IMR-90 (cell line): ENCODE measurements around the gene TMEM163. TPM values are rescaled to one million over a fixed set of nuclear protein-coding genes. Genes with fewer than 3 reads are reported as not detected.

Experiments
- ATAC-seq: fragments of 200-7000 bp; cut with Tn5 transposase; 2 replicates; pipeline ENCODE4 v1.9.1; 2020; ENCODE audit warnings: low read depth, mild to moderate bottlenecking, moderate library complexity
- BruUV-seq: library from RNA; stranded (reverse); fragments of 400-500 nt; replicated peaks from 2 replicates; lab custom pipeline; 2021; lab: Mats Ljungman, UMichigan
- CTCF ChIA-PET: fragments of 300-600 bp; formaldehyde crosslinking; extraction: SDS; loops from one replicate; lab custom pipeline; 2021; ENCODE audit warnings: antibody characterized with exemption; lab: Yijun Ruan, JAX
- POLR2A ChIA-PET: fragments of 300-600 bp; sonication (Branson Sonifier 250); formaldehyde crosslinking; loops from one replicate; lab custom pipeline; 2022; ENCODE audit warnings: antibody characterized with exemption; ENCODE audit not compliant: unreplicated experiment; lab: Charles Lee
- DNase-seq: peaks from one replicate; pipeline ENCODE4 v3.0.0; 2013
- H2AFZ ChIP-seq: replicated peaks from 2 replicates; pipeline ENCODE3; 2013; ENCODE audit warnings: low read length, mild to moderate bottlenecking; ENCODE audit not compliant: poor library complexity
- H2AK5ac ChIP-seq: 2 replicates; pipeline ENCODE4 v1.6.1; 2013; ENCODE audit warnings: low read depth, low read length, inconsistent platforms
- H2AK9ac ChIP-seq: replicated peaks from 2 replicates; pipeline ENCODE3; 2013; ENCODE audit warnings: mild to moderate bottlenecking, low read depth, low read length, moderate library complexity; ENCODE audit not compliant: poor library complexity
- H2BK120ac ChIP-seq: 2 replicates; pipeline ENCODE4 v1.6.1; 2013; ENCODE audit warnings: low read depth, low read length, inconsistent platforms
- H2BK15ac ChIP-seq: 3 replicates; pipeline ENCODE4 v1.6.1; 2013; ENCODE audit warnings: low read depth, low read length, inconsistent platforms
- H2BK20ac ChIP-seq: 2 replicates; pipeline ENCODE4 v1.6.1; 2013; ENCODE audit warnings: low read depth, mild to moderate bottlenecking, inconsistent platforms, low read length, moderate library complexity
- H2BK5ac ChIP-seq: 2 replicates; pipeline ENCODE4 v1.6.1; 2013; ENCODE audit warnings: mild to moderate bottlenecking, low read depth, low read length, inconsistent platforms; ENCODE audit not compliant: poor library complexity, severe bottlenecking
- H3K14ac ChIP-seq: replicated peaks from 2 replicates; pipeline ENCODE4 v1.6.1; 2013; ENCODE audit warnings: low read depth, low read length, inconsistent platforms
- H3K18ac ChIP-seq: 2 replicates; pipeline ENCODE4 v1.6.1; 2013; ENCODE audit warnings: low read depth, low read length, control low read depth
- H3K23ac ChIP-seq: 2 replicates; pipeline ENCODE4 v1.6.1; 2013; ENCODE audit warnings: low read depth, low read length, inconsistent platforms
- H3K27ac ChIP-seq: 2 replicates; pipeline ENCODE4 v1.5.1; 2013; ENCODE audit warnings: mild to moderate bottlenecking, control low read depth, low read length; ENCODE audit not compliant: insufficient read depth
- H3K27me3 ChIP-seq: 2 replicates; pipeline ENCODE4 v1.6.1; 2013; ENCODE audit warnings: low read length; ENCODE audit not compliant: control insufficient read depth, insufficient read depth
- H3K36me3 ChIP-seq: 2 replicates; pipeline ENCODE4 v1.6.1; 2013; ENCODE audit warnings: low read length, mixed read lengths; ENCODE audit not compliant: control insufficient read depth, insufficient read depth
- H3K4ac ChIP-seq: 2 replicates; pipeline ENCODE4 v1.6.1; 2013; ENCODE audit warnings: low read depth, low read length, inconsistent platforms
- H3K4me1 ChIP-seq: 2 replicates; pipeline ENCODE4 v1.6.1; 2013; ENCODE audit warnings: low read length, mixed read lengths; ENCODE audit not compliant: control insufficient read depth, insufficient read depth
- H3K4me2 ChIP-seq: 2 replicates; pipeline ENCODE4 v1.6.1; 2013; ENCODE audit warnings: low read depth, mild to moderate bottlenecking, control low read depth, low read length, moderate library complexity
- H3K4me3 ChIP-seq: 2 replicates; pipeline ENCODE4 v1.5.1; 2013; ENCODE audit warnings: low read depth, mild to moderate bottlenecking, control low read depth, low read length, moderate library complexity; ENCODE audit not compliant: insufficient read depth
- H3K56ac ChIP-seq: 2 replicates; pipeline ENCODE4 v1.6.1; 2013; ENCODE audit warnings: low read length, inconsistent platforms; ENCODE audit not compliant: insufficient read depth; ENCODE audit errors: extremely low read depth
- H3K79me1 ChIP-seq, 2 experiments: 2 replicates each; pipeline ENCODE4 v1.6.1; 2013; ENCODE audit warnings: low read length in 2 of 2, inconsistent platforms in 1 of 2, low read depth in 1 of 2
- H3K9ac ChIP-seq: 2 replicates; pipeline ENCODE4 v1.6.1; 2013; ENCODE audit warnings: low read depth, low read length, control low read depth
- H3K9me1 ChIP-seq: 2 replicates; pipeline ENCODE4 v1.6.1; 2013; ENCODE audit warnings: low read length, inconsistent platforms; ENCODE audit not compliant: insufficient read depth
- H3K9me3 ChIP-seq: 2 replicates; pipeline ENCODE4 v1.6.1; 2013; ENCODE audit warnings: low read length; ENCODE audit not compliant: control insufficient read depth, insufficient read depth
- H4K20me1 ChIP-seq: 2 replicates; pipeline ENCODE4 v1.6.1; 2013; ENCODE audit warnings: low read length, inconsistent platforms; ENCODE audit not compliant: insufficient read depth
- H4K5ac ChIP-seq: 2 replicates; pipeline ENCODE4 v1.6.1; 2013; ENCODE audit warnings: mild to moderate bottlenecking, low read depth, low read length, control low read depth
- H4K8ac ChIP-seq, 2 experiments: 2 replicates each; pipeline ENCODE4 v1.6.1; 2013; ENCODE audit warnings: low read depth in 2 of 2, low read length in 2 of 2, control low read depth in 1 of 2, inconsistent platforms in 1 of 2
- H4K91ac ChIP-seq: 2 replicates; pipeline ENCODE4 v1.6.1; 2013; ENCODE audit warnings: low read depth, low read length, inconsistent platforms; ENCODE audit not compliant: insufficient read depth
- BHLHE40 ChIP-seq: fragments of 150-350 bp; IDR thresholded peaks from 2 replicates; pipeline ENCODE4 v1.6.1; 2016; ENCODE audit warnings: mild to moderate bottlenecking, low read depth, low read length
- CEBPB ChIP-seq: IDR thresholded peaks from 2 replicates; pipeline ENCODE4 v1.6.1; 2012; ENCODE audit warnings: low read depth, low read length, improper control_type of control experiment
- MAFK ChIP-seq: IDR thresholded peaks from 2 replicates; pipeline ENCODE4 v1.6.1; 2012; ENCODE audit warnings: low read depth, low read length, improper control_type of control experiment
- MXI1 ChIP-seq: IDR thresholded peaks from 2 replicates; pipeline ENCODE4 v1.6.1; 2012; ENCODE audit warnings: low read depth, mild to moderate bottlenecking, low read length, moderate library complexity, borderline replicate concordance
- RAD21 ChIP-seq: IDR thresholded peaks from 2 replicates; pipeline ENCODE4 v1.6.1; 2012; ENCODE audit warnings: low read length, improper control_type of control experiment
- RCOR1 ChIP-seq: IDR thresholded peaks from 2 replicates; pipeline ENCODE4 v1.6.1; 2012; ENCODE audit warnings: mild to moderate bottlenecking, low read length, improper control_type of control experiment; ENCODE audit not compliant: insufficient replicate concordance
- WGBS, 2 experiments: methylation state at CpG; one replicate each; pipeline versions ENCODE4 v1.1.5 to v1.1.7; 2013; ENCODE audit warnings: missing lambda C conversion rate in 2 of 2; ENCODE audit not compliant: insufficient read length in 1 of 2; ENCODE audit errors: extremely low coverage in 2 of 2; 5-methylcytosine and 5-hydroxymethylcytosine counted together
- dilution Hi-C: fragments of 300-500 bp; cut with HindIII; formaldehyde crosslinking; loops from one replicate; pipeline ENCODE4 v1.14.3; 2018; ENCODE audit warnings: low sequenced_read_pairs; ENCODE audit not compliant: unreplicated experiment
- in situ Hi-C: fragments of 300-500 bp; cut with MboI; formaldehyde crosslinking; loops from 3 replicates; pipeline ENCODE4 v1.14.3; 2019; ENCODE audit warnings: low sequenced_read_pairs, inconsistent platforms, mixed read lengths
- intact Hi-C: fragments of 100-400 bp; cut with micrococcal nuclease; formaldehyde crosslinking; loops from 2 replicates; pipeline ENCODE4 v1.10.0; 2022
- polyA plus RNA-seq, 3 experiments: library from polyadenylated mRNA; depleted of rRNA; stranded (reverse); fragments of >200 nt; gene quantifications; 2 replicates each; pipeline ENCODE4 v1.2.3, GENCODE V29; 2012; ENCODE audit warnings: low replicate concordance in 1 of 3
- total RNA-seq: library from RNA; depleted of rRNA; stranded (reverse); fragments of >200 nt; gene quantifications from 2 replicates; pipeline ENCODE4 v1.2.3, GENCODE V29; 2012
- TF ChIP-seq, protein P1 (sequence below): conservative IDR thresholded peaks from 2 replicates; pipeline ENCODE4 v1.5.1; 2012; ENCODE audit warnings: mild to moderate bottlenecking, low read depth, low read length, improper control_type of control experiment
- TF ChIP-seq, protein P2 (sequence below): fragments of 150-350 bp; IDR thresholded peaks from 2 replicates; pipeline ENCODE4 v1.6.1; 2017; ENCODE audit warnings: mild to moderate bottlenecking, antibody characterized with exemption, low read length, low read depth

Gene TMEM163
- total and polyA plus RNA-seq, 2 of the 4 experiments (the other 2 are of a cell fraction): not detected

- POLR2A ChIA-PET: no interaction called here
- Histone ChIP-seq H4K8ac (no peak overlapping the region), H4K5ac (no peak overlapping the region), H3K4me2 (no peak overlapping the region), H3K56ac (no peak overlapping the region), H2BK120ac (no peak overlapping the region), H3K4ac (no peak overlapping the region), H3K14ac (no peak overlapping the region), H2BK20ac (no peak overlapping the region), H2BK15ac (no peak overlapping the region), H3K36me3 (no peaks in the 10 kb centered on the region), H3K4me1 (no peaks in the 10 kb centered on the region), H3K9me3 (no peaks in the 10 kb centered on the region), H2BK5ac (no peak overlapping the region), H3K4me3 (no peak overlapping the region), H3K18ac (no peak overlapping the region), H4K20me1 (no peaks in the 10 kb centered on the region), H3K9me1 (no peaks in the 10 kb centered on the region), H2AK5ac (no peak overlapping the region), H2AK9ac (no peak overlapping the region), H3K27ac (no peak overlapping the region), H3K79me1 (no peaks in the 10 kb centered on the region), H3K9ac (no peak overlapping the region), H3K27me3 (peaks cover 2% of the 10 kb centered on the region), H2AFZ (no peak overlapping the region), H4K91ac (no peak overlapping the region), H3K23ac (no peak overlapping the region)
- WGBS, 2 experiments: no CpG with 5 or more reads among the region's 5 CpGs
- DNase-seq: no peak
- ATAC-seq: no peak
- in situ Hi-C loops (no loop called here), intact Hi-C loops (no loop called here), dilution Hi-C loops (no loop called here)
- BruUV-seq: no TSS peak
- no peak for TF ChIP-seq RCOR1
- TF ChIP-seq CEBPB: no peak
- no peak for TF ChIP-seq RAD21
- no peak for TF ChIP-seq MXI1
- TF ChIP-seq, protein P1, sequence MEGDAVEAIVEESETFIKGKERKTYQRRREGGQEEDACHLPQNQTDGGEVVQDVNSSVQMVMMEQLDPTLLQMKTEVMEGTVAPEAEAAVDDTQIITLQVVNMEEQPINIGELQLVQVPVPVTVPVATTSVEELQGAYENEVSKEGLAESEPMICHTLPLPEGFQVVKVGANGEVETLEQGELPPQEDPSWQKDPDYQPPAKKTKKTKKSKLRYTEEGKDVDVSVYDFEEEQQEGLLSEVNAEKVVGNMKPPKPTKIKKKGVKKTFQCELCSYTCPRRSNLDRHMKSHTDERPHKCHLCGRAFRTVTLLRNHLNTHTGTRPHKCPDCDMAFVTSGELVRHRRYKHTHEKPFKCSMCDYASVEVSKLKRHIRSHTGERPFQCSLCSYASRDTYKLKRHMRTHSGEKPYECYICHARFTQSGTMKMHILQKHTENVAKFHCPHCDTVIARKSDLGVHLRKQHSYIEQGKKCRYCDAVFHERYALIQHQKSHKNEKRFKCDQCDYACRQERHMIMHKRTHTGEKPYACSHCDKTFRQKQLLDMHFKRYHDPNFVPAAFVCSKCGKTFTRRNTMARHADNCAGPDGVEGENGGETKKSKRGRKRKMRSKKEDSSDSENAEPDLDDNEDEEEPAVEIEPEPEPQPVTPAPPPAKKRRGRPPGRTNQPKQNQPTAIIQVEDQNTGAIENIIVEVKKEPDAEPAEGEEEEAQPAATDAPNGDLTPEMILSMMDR: no peak
- TF ChIP-seq MAFK: no peak
- no peak for TF ChIP-seq BHLHE40
- TF ChIP-seq, protein P2, sequence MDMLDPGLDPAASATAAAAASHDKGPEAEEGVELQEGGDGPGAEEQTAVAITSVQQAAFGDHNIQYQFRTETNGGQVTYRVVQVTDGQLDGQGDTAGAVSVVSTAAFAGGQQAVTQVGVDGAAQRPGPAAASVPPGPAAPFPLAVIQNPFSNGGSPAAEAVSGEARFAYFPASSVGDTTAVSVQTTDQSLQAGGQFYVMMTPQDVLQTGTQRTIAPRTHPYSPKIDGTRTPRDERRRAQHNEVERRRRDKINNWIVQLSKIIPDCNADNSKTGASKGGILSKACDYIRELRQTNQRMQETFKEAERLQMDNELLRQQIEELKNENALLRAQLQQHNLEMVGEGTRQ: no peak
- CTCF ChIA-PET: no interaction called here
Observed at GRCh38 chr2:134707330-134707676, 11.5 kb downstream of the TMEM163 start.
